Measurements from ENCODE around the gene ARHGAP28.

- no peak for TF ChIP-seq EZH2phosphoT487 (IDR thresholded peaks at IDR 0.05; ENCODE audit: insufficient read depth, low read depth)
- no peak for TF ChIP-seq EZH2 (IDR thresholded peaks at IDR 0.05; ENCODE audit: insufficient read depth, poor library complexity, severe bottlenecking)
These were observed 11.2 kb upstream of the ARHGAP28 start for GRCh38 chr18:6718267-6718666.

Data from GM23248 (cell line).